Left ventricle myocardium inferior (tissue), 1 donor: ENCODE data around the gene C10orf105. TPM values are rescaled to one million over a fixed set of nuclear protein-coding genes. Genes with fewer than 3 reads are reported as not detected.

Experiments
- DNase-seq: peaks from one replicate; pipeline ENCODE4 v3.0.0-alpha.2; 2020
- H3K27ac ChIP-seq: fragments of 200-600 bp; replicated peaks from 2 replicates; pipeline ENCODE4 v1.8.0; 2021
- H3K27me3 ChIP-seq: fragments of 200-600 bp; 2 replicates; pipeline ENCODE4 v1.8.0; 2021; ENCODE audit warnings: low read depth
- H3K36me3 ChIP-seq: fragments of 200-600 bp; 2 replicates; pipeline ENCODE4 v1.8.0; 2021
- H3K4me1 ChIP-seq: fragments of 200-600 bp; 2 replicates; pipeline ENCODE4 v1.8.0; 2021
- H3K4me3 ChIP-seq: fragments of 200-600 bp; 2 replicates; pipeline ENCODE4 v1.8.0; 2021; ENCODE audit warnings: mild to moderate bottlenecking, moderate library complexity
- H3K9me3 ChIP-seq: fragments of 200-600 bp; replicated peaks from 2 replicates; pipeline ENCODE4 v1.8.0; 2021
- CTCF ChIP-seq: fragments of 200-600 bp; IDR thresholded peaks from 2 replicates; pipeline ENCODE4 v1.8.0; 2021; ENCODE audit warnings: antibody characterized with exemption, mild to moderate bottlenecking, borderline replicate concordance
- intact Hi-C: fragments of 100-400 bp; cut with micrococcal nuclease; formaldehyde crosslinking; loops from one replicate; pipeline ENCODE4 v1.11.0; 2022
- total RNA-seq: library from RNA; stranded (reverse); fragmentation: NEBNext Ultra II Directional; extraction: Animal tissue kit (Norgen Biotek cat#: 25700); gene quantifications from one replicate; pipeline ENCODE4 v1.2.1, GENCODE V29; 2021
- donor health status: DM: no; HTN: yes; CAD: no; lungs with severe emphysema.

C10orf105 gene
- total RNA-seq, 1 donor from 2014 or later = 0.05 TPM

- H3K4me1 ChIP-seq = peaks cover 47% of the 10 kb centered on the region
- no peak for DNase-seq
- no peaks in the 10 kb centered on the region for H3K36me3 ChIP-seq
- H3K9me3 ChIP-seq = peaks cover 8% of the 10 kb centered on the region
- no peak overlapping the region for H3K4me3 ChIP-seq
- no peak for TF ChIP-seq CTCF
- intact Hi-C loops = no loop called here
- H3K27me3 ChIP-seq = no peaks in the 10 kb centered on the region
- peak overlapping the region; percentile 71 for H3K27ac ChIP-seq
Observed at GRCh38 chr10:71693377-71693776, 26.2 kb downstream of the C10orf105 start.

- Histone ChIP-seq H3K4me3 (no peak overlapping the region), H3K27me3 (no peaks in the 10 kb centered on the region), H3K4me1 (peaks cover 47% of the 10 kb centered on the region), H3K36me3 (no peaks in the 10 kb centered on the region), H3K27ac (peak overlapping the region; percentile 71), H3K9me3 (peaks cover 8% of the 10 kb centered on the region)
- TF ChIP-seq CTCF = no peak
- no peak for DNase-seq
- intact Hi-C loops = no loop called here
Observed at GRCh38 chr10:71692598-71693306, 26.8 kb downstream of the C10orf105 start.

- H3K4me3 ChIP-seq = no peak overlapping the region
- intact Hi-C loops = no loop called here
- H3K27ac ChIP-seq = no peak overlapping the region
- H3K9me3 ChIP-seq = peaks cover 8% of the 10 kb centered on the region
- H3K36me3 ChIP-seq = no peaks in the 10 kb centered on the region
- no peak for DNase-seq
- TF ChIP-seq CTCF = no peak
- no peaks in the 10 kb centered on the region for H3K27me3 ChIP-seq
- peaks cover 51% of the 10 kb centered on the region for H3K4me1 ChIP-seq
Observed at GRCh38 chr10:71691405-71691804, 28.2 kb downstream of the C10orf105 start.

- intact Hi-C loops = no loop called here
Observed at GRCh38 chr10:71690094-71690720, 29.4 kb downstream of the C10orf105 start.

GRCh38 chr10:71688256-71688655, 31.3 kb downstream of the C10orf105 start:
- H3K27me3 ChIP-seq = no peaks in the 10 kb centered on the region
- TF ChIP-seq CTCF = no peak
- intact Hi-C loops = no loop called here
- H3K4me1 ChIP-seq = peaks cover 52% of the 10 kb centered on the region
- H3K9me3 ChIP-seq = peaks cover 8% of the 10 kb centered on the region
- DNase-seq = no peak
- no peaks in the 10 kb centered on the region for H3K36me3 ChIP-seq
- H3K4me3 ChIP-seq = no peak overlapping the region
- no peak overlapping the region for H3K27ac ChIP-seq

More at GRCh38 chr10:71690094-71690720, 29.4 kb downstream of the C10orf105 start:
- H3K27me3 ChIP-seq = no peaks in the 10 kb centered on the region
- H3K4me3 ChIP-seq = no peak overlapping the region
- H3K9me3 ChIP-seq = peaks cover 8% of the 10 kb centered on the region
- no peak for TF ChIP-seq CTCF
- H3K4me1 ChIP-seq = peaks cover 51% of the 10 kb centered on the region
- DNase-seq = no peak
- H3K36me3 ChIP-seq = no peaks in the 10 kb centered on the region
- no peak overlapping the region for H3K27ac ChIP-seq
